ENCODE results near the gene KRT31.

Gene KRT31

DNA sequence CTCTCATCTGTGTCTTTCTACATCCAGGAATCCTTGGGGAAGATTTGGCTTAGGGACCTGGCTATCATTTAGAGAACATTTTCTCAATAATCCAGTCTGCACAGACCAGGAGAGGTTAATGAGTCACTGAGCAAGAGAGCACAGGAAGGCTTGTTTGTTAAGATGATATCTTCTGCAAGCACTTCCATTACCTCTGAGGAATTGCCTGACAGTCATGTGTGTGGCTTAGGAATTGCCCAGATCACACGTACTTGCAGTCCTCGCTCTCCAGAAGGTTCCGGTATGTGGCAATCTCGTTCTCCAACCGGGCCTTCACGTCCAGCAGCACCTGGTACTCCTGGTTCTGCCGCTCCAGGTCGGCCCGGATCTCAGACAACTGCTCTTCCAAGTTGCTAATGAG lies 23.7 kb upstream of the KRT31 start:
- H3K27me3 ChIP-seq (ENCODE audit: insufficient read depth, low read depth, severe bottlenecking), result peaks cover 100% of the 10 kb centered on the region
- peaks cover 18% of the 10 kb centered on the region for H3K9me3 ChIP-seq (ENCODE audit: severe bottlenecking)
- no peak overlapping the region for H3K27ac ChIP-seq
- no peaks in the 10 kb centered on the region for H3K36me3 ChIP-seq
- DNase-seq, result no peak
- H3K4me3 ChIP-seq (ENCODE audit: low read depth, low read length), result no peak overlapping the region
- TF ChIP-seq, protein P1, sequence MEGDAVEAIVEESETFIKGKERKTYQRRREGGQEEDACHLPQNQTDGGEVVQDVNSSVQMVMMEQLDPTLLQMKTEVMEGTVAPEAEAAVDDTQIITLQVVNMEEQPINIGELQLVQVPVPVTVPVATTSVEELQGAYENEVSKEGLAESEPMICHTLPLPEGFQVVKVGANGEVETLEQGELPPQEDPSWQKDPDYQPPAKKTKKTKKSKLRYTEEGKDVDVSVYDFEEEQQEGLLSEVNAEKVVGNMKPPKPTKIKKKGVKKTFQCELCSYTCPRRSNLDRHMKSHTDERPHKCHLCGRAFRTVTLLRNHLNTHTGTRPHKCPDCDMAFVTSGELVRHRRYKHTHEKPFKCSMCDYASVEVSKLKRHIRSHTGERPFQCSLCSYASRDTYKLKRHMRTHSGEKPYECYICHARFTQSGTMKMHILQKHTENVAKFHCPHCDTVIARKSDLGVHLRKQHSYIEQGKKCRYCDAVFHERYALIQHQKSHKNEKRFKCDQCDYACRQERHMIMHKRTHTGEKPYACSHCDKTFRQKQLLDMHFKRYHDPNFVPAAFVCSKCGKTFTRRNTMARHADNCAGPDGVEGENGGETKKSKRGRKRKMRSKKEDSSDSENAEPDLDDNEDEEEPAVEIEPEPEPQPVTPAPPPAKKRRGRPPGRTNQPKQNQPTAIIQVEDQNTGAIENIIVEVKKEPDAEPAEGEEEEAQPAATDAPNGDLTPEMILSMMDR (IDR thresholded peaks at IDR 0.05; ENCODE audit: low read depth, low read length), result no peak

DNA sequence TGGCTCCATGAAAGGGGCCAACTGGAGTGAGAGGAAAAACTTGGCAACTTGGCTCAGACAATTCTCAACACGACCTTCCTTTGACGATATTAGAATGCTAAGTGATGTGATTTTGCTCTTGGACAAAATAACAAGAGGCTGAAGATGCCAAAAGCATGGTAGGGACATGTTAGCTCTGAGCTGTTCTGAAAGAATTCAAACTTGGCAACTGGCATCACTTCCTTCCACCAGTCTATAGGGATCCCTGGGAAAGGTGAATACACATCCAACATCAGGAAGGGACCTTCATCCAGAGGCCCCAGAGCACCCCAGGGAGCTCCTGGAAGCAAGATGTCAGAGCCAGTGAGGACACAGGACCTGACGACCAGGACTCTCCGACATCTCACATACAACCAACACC lies 22.7 kb upstream of the KRT31 start:
- TF ChIP-seq, protein P1 (IDR thresholded peaks at IDR 0.05; ENCODE audit: low read depth, low read length), result no peak
- Histone ChIP-seq H3K27ac (no peak overlapping the region), H3K4me3 (ENCODE audit: low read depth, low read length) (no peak overlapping the region), H3K9me3 (ENCODE audit: severe bottlenecking) (peaks cover 11% of the 10 kb centered on the region), H3K27me3 (ENCODE audit: insufficient read depth, low read depth, severe bottlenecking) (peaks cover 100% of the 10 kb centered on the region), H3K36me3 (no peaks in the 10 kb centered on the region)
- no peak for DNase-seq

DNA sequence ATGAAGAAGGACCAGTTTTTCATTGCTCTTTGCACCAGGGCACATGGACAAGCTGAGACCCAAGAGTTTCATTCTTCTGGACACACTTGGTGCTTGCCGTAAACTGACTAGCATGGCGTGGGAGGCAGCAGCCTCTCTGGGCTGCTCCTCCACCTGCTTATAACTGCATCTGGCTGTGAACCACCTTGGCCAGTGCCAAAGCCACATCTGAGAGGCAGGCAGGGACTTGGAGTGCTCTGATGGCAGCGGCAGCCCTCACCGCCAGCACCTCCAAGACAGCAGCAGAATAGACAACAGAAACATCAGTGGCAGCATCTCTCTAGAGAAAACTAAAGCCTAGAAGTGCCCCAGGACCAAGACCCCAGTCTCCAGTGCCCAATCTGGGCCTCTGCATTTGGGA lies 22.3 kb upstream of the KRT31 start:
- H3K4me3 ChIP-seq (ENCODE audit: low read depth, low read length), result no peak overlapping the region
- TF ChIP-seq, protein P1 (IDR thresholded peaks at IDR 0.05; ENCODE audit: low read depth, low read length), result no peak
- H3K9me3 ChIP-seq (ENCODE audit: severe bottlenecking), result peaks cover 7% of the 10 kb centered on the region
- peaks cover 100% of the 10 kb centered on the region for H3K27me3 ChIP-seq (ENCODE audit: insufficient read depth, low read depth, severe bottlenecking)
- no peaks in the 10 kb centered on the region for H3K36me3 ChIP-seq
- no peak overlapping the region for H3K27ac ChIP-seq
- DNase-seq, result no peak

DNA sequence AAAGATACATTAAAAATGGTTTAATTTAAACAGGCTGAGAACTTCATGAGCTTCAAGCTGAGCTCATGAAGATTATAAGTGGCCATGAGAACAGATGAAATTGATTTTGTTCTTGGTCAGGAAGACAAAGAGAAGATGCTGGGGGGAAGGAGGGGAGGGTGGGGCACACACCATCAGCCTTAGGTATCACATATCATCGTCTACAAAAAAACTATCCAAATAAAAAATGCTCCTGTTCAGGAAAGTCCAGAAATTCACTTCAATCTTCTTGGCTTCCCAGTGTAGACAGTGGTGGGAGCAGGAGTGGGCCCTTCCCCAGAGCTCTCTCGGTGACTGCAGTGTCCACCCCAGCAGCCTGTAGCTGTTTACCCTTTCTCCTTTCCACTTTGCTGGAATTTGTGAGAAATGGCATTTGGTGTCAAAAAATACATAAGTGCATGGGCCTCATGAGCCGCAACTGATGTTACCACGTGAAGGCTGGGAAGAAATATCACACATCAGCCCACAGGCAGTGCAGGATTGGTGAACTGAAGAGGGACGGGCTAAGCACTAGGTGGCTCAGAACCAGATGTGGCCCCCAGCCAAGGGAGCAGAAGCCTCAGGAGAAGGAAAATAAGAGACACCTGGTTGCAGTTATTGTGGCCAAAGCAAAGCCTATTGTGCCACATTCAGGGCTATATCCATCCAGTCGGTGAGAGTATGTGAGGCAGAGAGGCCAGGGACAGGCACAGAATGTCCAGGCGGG lies 20.9 kb upstream of the KRT31 start:
- Histone ChIP-seq H3K9me3 (ENCODE audit: severe bottlenecking) (peaks cover 7% of the 10 kb centered on the region), H3K36me3 (no peaks in the 10 kb centered on the region), H3K27me3 (ENCODE audit: insufficient read depth, low read depth, severe bottlenecking) (peaks cover 100% of the 10 kb centered on the region), H3K27ac (no peak overlapping the region), H3K4me3 (ENCODE audit: low read depth, low read length) (no peak overlapping the region)
- TF ChIP-seq, protein P1 (IDR thresholded peaks at IDR 0.05; ENCODE audit: low read depth, low read length), result no peak
- DNase-seq, result no peak

DNA sequence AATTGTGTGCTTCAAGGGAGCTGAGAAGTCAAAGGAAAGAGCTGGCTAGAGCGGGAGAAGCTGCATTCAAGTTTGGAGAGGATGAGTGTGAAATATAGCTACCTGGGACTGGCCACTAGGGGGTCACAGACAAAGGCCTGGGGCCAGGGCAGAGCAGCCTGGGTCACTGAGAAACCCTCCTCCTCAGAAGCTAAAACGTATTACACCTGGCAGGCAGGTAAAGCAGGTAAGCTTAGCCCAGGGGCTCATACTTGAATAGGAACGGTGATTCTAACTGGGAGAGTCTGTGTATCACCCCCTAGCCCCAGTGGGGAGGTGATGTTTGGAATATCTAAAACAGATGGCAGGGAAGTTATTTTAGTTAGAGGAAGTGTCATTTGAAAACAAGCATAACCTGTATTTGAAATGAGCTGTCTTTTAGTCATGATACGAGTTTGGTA lies 20.2 kb upstream of the KRT31 start:
- peaks cover 7% of the 10 kb centered on the region for H3K9me3 ChIP-seq (ENCODE audit: severe bottlenecking)
- no peak overlapping the region for H3K27ac ChIP-seq
- TF ChIP-seq, protein P1 (IDR thresholded peaks at IDR 0.05; ENCODE audit: low read depth, low read length), result peak; percentile 77
- peaks cover 100% of the 10 kb centered on the region for H3K27me3 ChIP-seq (ENCODE audit: insufficient read depth, low read depth, severe bottlenecking)
- H3K36me3 ChIP-seq, result no peaks in the 10 kb centered on the region
- DNase-seq, result no peak
- no peak overlapping the region for H3K4me3 ChIP-seq (ENCODE audit: low read depth, low read length)

DNA sequence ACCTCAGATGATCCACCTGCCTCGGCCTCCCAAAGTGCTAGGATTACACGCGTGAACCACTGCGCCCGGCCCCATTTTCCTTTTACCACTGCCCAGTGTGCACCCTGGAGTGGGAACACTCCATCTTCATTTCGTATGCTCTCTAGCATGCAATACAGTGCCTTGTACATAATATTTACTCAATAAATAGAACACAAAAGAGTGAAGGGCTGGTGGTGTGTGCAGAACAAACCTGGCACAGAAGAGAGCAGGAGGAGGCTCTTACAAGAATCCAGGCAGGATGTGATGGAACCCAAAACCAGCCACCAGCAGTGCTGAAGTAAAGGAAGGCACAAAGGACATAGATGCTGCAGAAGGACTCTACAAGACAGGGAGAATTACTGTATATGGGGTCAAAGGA lies 19.7 kb upstream of the KRT31 start:
- no peak overlapping the region for H3K4me3 ChIP-seq (ENCODE audit: low read depth, low read length)
- no peak for DNase-seq
- no peaks in the 10 kb centered on the region for H3K36me3 ChIP-seq
- H3K27ac ChIP-seq, result no peak overlapping the region
- peaks cover 7% of the 10 kb centered on the region for H3K9me3 ChIP-seq (ENCODE audit: severe bottlenecking)
- peaks cover 100% of the 10 kb centered on the region for H3K27me3 ChIP-seq (ENCODE audit: insufficient read depth, low read depth, severe bottlenecking)
- TF ChIP-seq, protein P1 (IDR thresholded peaks at IDR 0.05; ENCODE audit: low read depth, low read length), result no peak
